SU-DHL-6 (cell line): ENCODE results near the gene MEGF6.

Experiments used
- H2AFZ ChIP-seq: fragments of 200-600 bp; sonication (generic); 2 replicates; pipeline ENCODE4 v1.6.1; 2014; ENCODE audit warnings: low read depth, mild to moderate bottlenecking, moderate library complexity, mixed read lengths, antibody characterized with exemption, low read length; ENCODE audit not compliant: severe bottlenecking
- H3F3A ChIP-seq: fragments of 200-600 bp; shearing (Covaris generic); 2 replicates; pipeline ENCODE4 v1.6.0; 2016; ENCODE audit warnings: antibody characterized with exemption, mild to moderate bottlenecking; ENCODE audit not compliant: insufficient read depth
- H3K27ac ChIP-seq: fragments of 200-600 bp; sonication (generic); 2 replicates; pipeline ENCODE4 v1.5.1; 2016; ENCODE audit warnings: low read depth, mild to moderate bottlenecking, low read length, moderate library complexity, mixed read lengths
- H3K27me3 ChIP-seq: fragments of 200-600 bp; sonication (generic), shearing (Covaris generic); 2 replicates; pipeline ENCODE4 v1.6.0; 2014; ENCODE audit warnings: mild to moderate bottlenecking, low read length
- H3K36me3 ChIP-seq: fragments of 200-600 bp; sonication (generic); 2 replicates; pipeline ENCODE4 v1.6.1; 2014; ENCODE audit warnings: mild to moderate bottlenecking, low read length, mixed read lengths
- H3K4me2 ChIP-seq: fragments of 300-600, 200-600 bp; shearing (Covaris generic), sonication (generic); 2 replicates; pipeline ENCODE4 v1.6.0; 2014; ENCODE audit warnings: low read length, low read depth, mild to moderate bottlenecking; ENCODE audit not compliant: poor library complexity, severe bottlenecking
- H3K4me3 ChIP-seq: fragments of 200-600 bp; sonication (generic); 2 replicates; pipeline ENCODE4 v1.5.1; 2014; ENCODE audit warnings: antibody characterized with exemption, low read length, mild to moderate bottlenecking, mixed read lengths; ENCODE audit not compliant: insufficient read depth, poor library complexity, severe bottlenecking
- H3K79me2 ChIP-seq: fragments of 200-600 bp; sonication (generic); 2 replicates; pipeline ENCODE4 v1.6.1; 2014; ENCODE audit warnings: mild to moderate bottlenecking, low read length, moderate library complexity; ENCODE audit not compliant: insufficient read depth
- H3K9ac ChIP-seq: fragments of 200-600 bp; sonication (generic); 2 replicates; pipeline ENCODE4 v1.7.0; 2014; ENCODE audit warnings: mild to moderate bottlenecking, low read length
- H3K9me2 ChIP-seq: fragments of 200-600 bp; sonication (generic); replicated peaks from 2 replicates; pipeline ENCODE4 v1.6.1; 2014; ENCODE audit warnings: low read length; ENCODE audit not compliant: insufficient read depth
- H3K9me3 ChIP-seq: fragments of 200-600 bp; sonication (generic); 2 replicates; pipeline ENCODE4 v1.6.1; 2014; ENCODE audit warnings: low read length, mixed read lengths; ENCODE audit not compliant: insufficient read depth
- H4K20me1 ChIP-seq: fragments of 200-600 bp; sonication (generic); 2 replicates; pipeline ENCODE4 v1.6.1; 2014; ENCODE audit warnings: low read depth, mild to moderate bottlenecking, antibody characterized with exemption, low read length, moderate library complexity, mixed read lengths
- CTCF ChIP-seq: fragments of 200-600 bp; sonication (generic); IDR thresholded peaks from one replicate; pipeline ENCODE4 v1.5.1; 2017; ENCODE audit warnings: antibody characterized with exemption, mild to moderate bottlenecking, low read length, moderate library complexity; ENCODE audit not compliant: insufficient read depth, poor library complexity, severe bottlenecking
- EZH2phosphoT487 ChIP-seq: fragments of 200-600 bp; sonication (generic), shearing (Covaris generic); conservative IDR thresholded peaks from 2 replicates; pipeline ENCODE4 v1.6.1; 2018; ENCODE audit warnings: mild to moderate bottlenecking, antibody characterized with exemption, low read length, moderate library complexity, mixed read lengths

The MEGF6 gene

GRCh38 chr1:3482378-3482849 is 128.9 kb downstream of the MEGF6 start:
- Histone ChIP-seq H2AFZ (no peak overlapping the region), H3K4me3 (no peak overlapping the region), H3K9ac (no peak overlapping the region), H3K9me3 (no peaks in the 10 kb centered on the region), H3K4me2 (no peak overlapping the region), H3F3A (no peaks in the 10 kb centered on the region), H3K27ac (no peak overlapping the region), H3K36me3 (no peaks in the 10 kb centered on the region), H3K9me2 (no peaks in the 10 kb centered on the region), H3K79me2 (no peaks in the 10 kb centered on the region), H3K27me3 (no peaks in the 10 kb centered on the region), H4K20me1 (no peaks in the 10 kb centered on the region)
- TF ChIP-seq EZH2phosphoT487 (no peak), CTCF (no peak)

GRCh38 chr1:3481836-3482375 is 129.4 kb downstream of the MEGF6 start:
- Histone ChIP-seq H3K27ac (no peak overlapping the region), H3K4me2 (no peak overlapping the region)

GRCh38 chr1:3481046-3481445 is 130.3 kb downstream of the MEGF6 start:
- no peaks in the 10 kb centered on the region for H3K9me2 ChIP-seq
- H3K9me3 ChIP-seq: no peaks in the 10 kb centered on the region
- H3K4me2 ChIP-seq: no peak overlapping the region
- H3K27ac ChIP-seq: no peak overlapping the region
- no peaks in the 10 kb centered on the region for H3F3A ChIP-seq
- no peaks in the 10 kb centered on the region for H3K36me3 ChIP-seq
- H2AFZ ChIP-seq: no peak overlapping the region
- H3K27me3 ChIP-seq: no peaks in the 10 kb centered on the region
- H4K20me1 ChIP-seq: no peaks in the 10 kb centered on the region
- no peak overlapping the region for H3K9ac ChIP-seq
- TF ChIP-seq EZH2phosphoT487: no peak
- no peak for TF ChIP-seq CTCF
- no peaks in the 10 kb centered on the region for H3K79me2 ChIP-seq
- H3K4me3 ChIP-seq: no peak overlapping the region

More at GRCh38 chr1:3481836-3482375, 129.4 kb downstream of the MEGF6 start:
- H3K27me3 ChIP-seq: no peaks in the 10 kb centered on the region
- no peaks in the 10 kb centered on the region for H3F3A ChIP-seq
- H3K4me3 ChIP-seq: no peak overlapping the region
- no peaks in the 10 kb centered on the region for H3K36me3 ChIP-seq
- TF ChIP-seq CTCF (no peak), EZH2phosphoT487 (no peak)
- no peaks in the 10 kb centered on the region for H3K9me2 ChIP-seq
- no peaks in the 10 kb centered on the region for H3K79me2 ChIP-seq
- H4K20me1 ChIP-seq: no peaks in the 10 kb centered on the region
- no peaks in the 10 kb centered on the region for H3K9me3 ChIP-seq
- no peak overlapping the region for H3K9ac ChIP-seq
- no peak overlapping the region for H2AFZ ChIP-seq

- H3K9ac ChIP-seq: no peak overlapping the region
- no peaks in the 10 kb centered on the region for H4K20me1 ChIP-seq
- H3K9me3 ChIP-seq: no peaks in the 10 kb centered on the region
Measured at GRCh38 chr1:3480369-3480719, 131.0 kb downstream of the MEGF6 start.

More at GRCh38 chr1:3480369-3480719, 131.0 kb downstream of the MEGF6 start:
- Histone ChIP-seq H3K4me3 (no peak overlapping the region), H3K79me2 (no peaks in the 10 kb centered on the region), H2AFZ (no peak overlapping the region), H3K27me3 (no peaks in the 10 kb centered on the region), H3K36me3 (no peaks in the 10 kb centered on the region), H3F3A (no peaks in the 10 kb centered on the region), H3K9me2 (no peaks in the 10 kb centered on the region), H3K27ac (no peak overlapping the region), H3K4me2 (no peak overlapping the region)
- TF ChIP-seq CTCF (no peak), EZH2phosphoT487 (no peak)
